DMS53 treated with DMSO at 0.1 percent for 48 hours (cell line): ENCODE results near the gene CFAP251.
"Not testable (repeated sequence)": the region's sequence is repeated elsewhere in the genome, so short reads cannot be mapped to it uniquely, and the experiment has no call there.

Experiments
- DNase-seq: peaks from one replicate; lab custom pipeline; 2025; ENCODE audit not compliant: unreplicated experiment; lab: John Stamatoyannopoulos, UW

CFAP251 gene

GRCh38 chr12:121917950-121918678 lies at the start of gene CFAP251:
CFAP251 (plus strand) TSS chr12:121918592; CDS start chr12:121921306, 2,714 bp downstream.
- peak; percentile 87 for DNase-seq

- DNase-seq: not testable (repeated sequence)
Observed at GRCh38 chr12:121869229-121869628, 49.2 kb upstream of the CFAP251 start.

GRCh38 chr12:121871467-121871866 lies 46.9 kb upstream of the CFAP251 start:
- no peak for DNase-seq

- no peak for DNase-seq
Observed at GRCh38 chr12:121872546-121873215, 45.7 kb upstream of the CFAP251 start.

- DNase-seq: no peak
Observed at GRCh38 chr12:121873216-121873569, 45.2 kb upstream of the CFAP251 start.

- no peak for DNase-seq
Observed at GRCh38 chr12:121874071-121874470, 44.3 kb upstream of the CFAP251 start.

- no peak for DNase-seq
Observed at GRCh38 chr12:121875582-121875981, 42.8 kb upstream of the CFAP251 start.

GRCh38 chr12:121876080-121876447 lies 42.3 kb upstream of the CFAP251 start:
- DNase-seq: not testable (repeated sequence)

- DNase-seq: no peak
Observed at GRCh38 chr12:121883315-121883660, 35.1 kb upstream of the CFAP251 start.

GRCh38 chr12:121885129-121885528 lies 33.3 kb upstream of the CFAP251 start:
- DNase-seq: not testable (repeated sequence)

GRCh38 chr12:121888083-121888477 lies 30.3 kb upstream of the CFAP251 start:
- no peak for DNase-seq

GRCh38 chr12:121888478-121889273 lies 29.7 kb upstream of the CFAP251 start, which contains the start of gene PSMD9:
PSMD9 (plus strand) TSS chr12:121888790; CDS start chr12:121888857, 67 bp downstream.
- DNase-seq: peak; percentile 93

GRCh38 chr12:121889274-121889624 lies 29.1 kb upstream of the CFAP251 start:
- DNase-seq: no peak

GRCh38 chr12:121889661-121890060 lies 28.7 kb upstream of the CFAP251 start:
- not testable (repeated sequence) for DNase-seq

GRCh38 chr12:121892673-121893561 lies 25.5 kb upstream of the CFAP251 start:
- DNase-seq: no peak

GRCh38 chr12:121893961-121894460 lies 24.4 kb upstream of the CFAP251 start:
- peak; percentile 61 for DNase-seq

- DNase-seq: no peak
Observed at GRCh38 chr12:121894633-121895032, 23.8 kb upstream of the CFAP251 start.

GRCh38 chr12:121898287-121898686 lies 20.1 kb upstream of the CFAP251 start:
- no peak for DNase-seq

GRCh38 chr12:121899590-121899989 lies 18.8 kb upstream of the CFAP251 start:
- DNase-seq: no peak

GRCh38 chr12:121903202-121903601 lies 15.2 kb upstream of the CFAP251 start:
- no peak for DNase-seq

GRCh38 chr12:121905746-121906145 lies 12.6 kb upstream of the CFAP251 start:
- DNase-seq: no peak
